K562 (cell line): ENCODE data around the gene GPR107. TPM values are rescaled to one million over a fixed set of nuclear protein-coding genes. Genes with fewer than 3 reads are reported as not detected.

Experiments
- ADNP ChIP-seq: fragments of 200-800 bp; sonication (Bioruptor generic); IDR thresholded peaks from 2 replicates; pipeline ENCODE4 v1.6.1; 2016; ENCODE audit warnings: missing genetic modification characterization, missing compliant biosample characterization
- FOXK1 ChIP-seq: sonication (generic); formaldehyde crosslinking; IDR thresholded peaks from 2 replicates; pipeline ENCODE4 v1.8.0; 2022; ENCODE audit warnings: missing genetic modification reagents, mild to moderate bottlenecking, borderline replicate concordance
- FUS ChIP-seq: fragments of 200-400 bp; formaldehyde crosslinking; optimal IDR thresholded peaks from 2 replicates; pipeline ENCODE3; 2017; ENCODE audit warnings: low read depth, low read length
- KDM4B ChIP-seq, 2 experiments: fragments of 450-650 bp in 1 of 2; sonication (generic) in 1 of 2; IDR thresholded peaks; 2 replicates each; pipeline ENCODE4 v1.6.1; 2016 to 2017; ENCODE audit warnings: borderline replicate concordance in 2 of 2, antibody characterized with exemption in 1 of 2, low read depth in 1 of 2, mild to moderate bottlenecking in 1 of 2
- KHSRP ChIP-seq: fragments of 450-650 bp; IDR thresholded peaks from 2 replicates; pipeline ENCODE4 v1.6.1; 2017
- NCOR1 ChIP-seq: fragments of 450-650 bp; IDR thresholded peaks from 2 replicates; pipeline ENCODE4 v1.6.1; 2016; ENCODE audit warnings: mild to moderate bottlenecking, moderate library complexity
- NR3C1 ChIP-seq: sonication (generic); formaldehyde crosslinking; IDR thresholded peaks from 2 replicates; pipeline ENCODE4 v1.8.1; 2022; ENCODE audit warnings: missing genetic modification reagents
- PTRF ChIP-seq: fragments of 450-650 bp; IDR thresholded peaks from 2 replicates; pipeline ENCODE4 v1.6.1; 2016; ENCODE audit warnings: mild to moderate bottlenecking, missing genetic modification characterization, missing compliant biosample characterization
- ZNF140 ChIP-seq: fragments of 250-450 bp; sonication (Bioruptor Pico); IDR thresholded peaks from 2 replicates; pipeline ENCODE4 v1.8.0; 2021; ENCODE audit warnings: moderate library complexity, mild to moderate bottlenecking, inconsistent platforms
- ZNF174 ChIP-seq: fragments of 250-450 bp; sonication (Bioruptor Pico); IDR thresholded peaks from 2 replicates; pipeline ENCODE4 v1.4.0; 2020; ENCODE audit warnings: mild to moderate bottlenecking
- ZNF830 ChIP-seq: fragments of 250-450 bp; sonication (Bioruptor Pico); IDR thresholded peaks from 2 replicates; pipeline ENCODE4 v1.5.0; 2021; ENCODE audit warnings: mild to moderate bottlenecking
- polyA plus RNA-seq, 8 experiments: library from polyadenylated mRNA; depleted of rRNA in 4 of 8; stranded (reverse) in 5 of 8; unstranded in 3 of 8; fragments of >200 nt; fragmentation: Nextera tagmentation in 2 of 8; fragmentation: Illumina TruSeq in 1 of 8; extraction: Ambion mirVana in 2 of 8; extraction: Trizol in 1 of 8; gene quantifications; 2 replicates each; pipeline versions ENCODE4 v1.2.1 to v1.2.3, GENCODE V29; 2011 to 2014; ENCODE audit warnings: inconsistent platforms in 1 of 8, missing spikeins in 1 of 8
- total RNA-seq, 7 experiments: library from RNA; depleted of rRNA in 6 of 7; stranded (reverse); fragments of >200 nt in 6 of 7; fragmentation: Illumina TruSeq in 2 of 7; extraction: Trizol in 2 of 7; gene quantifications; 2 replicates each; pipeline versions ENCODE4 v1.2.1 to v1.2.3, GENCODE V29; 2011 to 2021; ENCODE audit warnings: low replicate concordance in 1 of 7
- TF ChIP-seq, protein P1 (sequence below): fragments of 450-650 bp; IDR thresholded peaks from 2 replicates; pipeline ENCODE4 v1.6.1; 2018; ENCODE audit not compliant: partially characterized antibody
- TF ChIP-seq, protein P2 (sequence below): fragments of 450-650 bp; formaldehyde crosslinking; IDR thresholded peaks from 2 replicates; pipeline ENCODE4 v1.4.0; 2020; ENCODE audit warnings: mild to moderate bottlenecking
- TF ChIP-seq, protein P3 (sequence below): fragments of 250-450 bp; sonication (Bioruptor Pico); IDR thresholded peaks from 2 replicates; pipeline ENCODE4 v1.4.0; 2020; ENCODE audit warnings: borderline replicate concordance
- TF ChIP-seq, protein P4 (sequence below): fragments of 250-450 bp; sonication (Bioruptor Pico); IDR thresholded peaks from 2 replicates; pipeline ENCODE4 v1.5.0; 2020; ENCODE audit warnings: mild to moderate bottlenecking
- TF ChIP-seq, protein P5 (sequence below): IDR thresholded peaks from 2 replicates; pipeline ENCODE4 v1.6.1; 2011; ENCODE audit not compliant: insufficient read length; ENCODE audit errors: extremely low read depth
- TF ChIP-seq, protein P6 (sequence below): IDR thresholded peaks from 3 replicates; pipeline ENCODE4 v1.6.1; 2011; ENCODE audit warnings: borderline replicate concordance, mild to moderate bottlenecking; ENCODE audit not compliant: insufficient read length, insufficient read depth

Gene GPR107
- total and polyA plus RNA-seq, 9 of the 15 experiments (the other 6 are each of a cell fraction or from before 2014, with no cell fraction given), result 3.2 to 34.6 (median 14.4) TPM

DNA sequence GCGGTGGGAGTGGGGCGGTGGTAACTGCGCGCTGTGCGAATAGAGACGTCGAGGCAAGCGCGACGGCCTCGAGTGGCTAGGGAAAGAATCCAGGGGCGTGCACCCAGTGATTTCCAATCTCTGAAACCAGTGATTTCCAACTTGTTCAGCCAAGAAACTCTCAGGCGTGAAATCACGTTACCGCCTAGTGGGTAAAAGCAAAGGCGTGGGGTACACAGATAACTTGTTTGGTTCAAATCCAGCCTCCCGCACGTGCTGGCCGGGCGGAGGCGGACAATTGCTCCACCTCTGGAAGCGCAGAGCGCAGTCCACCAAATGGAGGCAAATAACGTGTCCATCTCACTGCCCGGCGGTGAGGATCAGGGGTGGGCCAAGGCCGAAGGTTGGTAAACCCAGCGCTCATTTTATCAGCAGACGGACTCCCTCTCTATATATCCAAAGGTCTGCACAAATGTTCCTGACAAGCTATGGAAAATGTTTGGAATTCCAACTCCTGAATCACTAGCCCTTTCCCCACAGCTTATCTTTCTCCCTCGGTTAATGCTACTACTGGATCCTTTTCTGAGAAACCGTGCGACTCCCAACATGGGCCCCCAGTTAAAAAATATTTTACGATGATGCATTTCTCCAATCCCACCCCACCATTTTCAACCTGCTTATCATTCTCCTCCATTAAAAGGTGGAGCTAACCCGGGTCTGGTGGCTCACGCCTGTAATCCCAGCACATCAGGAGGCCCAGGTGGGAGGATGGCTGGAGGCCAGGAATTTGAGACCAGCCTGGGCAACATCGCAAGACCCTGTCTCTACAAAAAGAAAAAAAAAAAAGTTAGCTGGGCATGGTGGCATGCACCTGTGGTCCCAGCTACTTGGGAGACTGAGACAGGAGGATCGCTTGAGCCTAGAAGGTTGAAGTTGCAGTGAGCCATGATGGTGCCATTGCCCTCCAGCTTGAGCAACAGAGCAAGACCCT lies 9.8 kb upstream of the GPR107 start (continued):
- TF ChIP-seq, protein P1, sequence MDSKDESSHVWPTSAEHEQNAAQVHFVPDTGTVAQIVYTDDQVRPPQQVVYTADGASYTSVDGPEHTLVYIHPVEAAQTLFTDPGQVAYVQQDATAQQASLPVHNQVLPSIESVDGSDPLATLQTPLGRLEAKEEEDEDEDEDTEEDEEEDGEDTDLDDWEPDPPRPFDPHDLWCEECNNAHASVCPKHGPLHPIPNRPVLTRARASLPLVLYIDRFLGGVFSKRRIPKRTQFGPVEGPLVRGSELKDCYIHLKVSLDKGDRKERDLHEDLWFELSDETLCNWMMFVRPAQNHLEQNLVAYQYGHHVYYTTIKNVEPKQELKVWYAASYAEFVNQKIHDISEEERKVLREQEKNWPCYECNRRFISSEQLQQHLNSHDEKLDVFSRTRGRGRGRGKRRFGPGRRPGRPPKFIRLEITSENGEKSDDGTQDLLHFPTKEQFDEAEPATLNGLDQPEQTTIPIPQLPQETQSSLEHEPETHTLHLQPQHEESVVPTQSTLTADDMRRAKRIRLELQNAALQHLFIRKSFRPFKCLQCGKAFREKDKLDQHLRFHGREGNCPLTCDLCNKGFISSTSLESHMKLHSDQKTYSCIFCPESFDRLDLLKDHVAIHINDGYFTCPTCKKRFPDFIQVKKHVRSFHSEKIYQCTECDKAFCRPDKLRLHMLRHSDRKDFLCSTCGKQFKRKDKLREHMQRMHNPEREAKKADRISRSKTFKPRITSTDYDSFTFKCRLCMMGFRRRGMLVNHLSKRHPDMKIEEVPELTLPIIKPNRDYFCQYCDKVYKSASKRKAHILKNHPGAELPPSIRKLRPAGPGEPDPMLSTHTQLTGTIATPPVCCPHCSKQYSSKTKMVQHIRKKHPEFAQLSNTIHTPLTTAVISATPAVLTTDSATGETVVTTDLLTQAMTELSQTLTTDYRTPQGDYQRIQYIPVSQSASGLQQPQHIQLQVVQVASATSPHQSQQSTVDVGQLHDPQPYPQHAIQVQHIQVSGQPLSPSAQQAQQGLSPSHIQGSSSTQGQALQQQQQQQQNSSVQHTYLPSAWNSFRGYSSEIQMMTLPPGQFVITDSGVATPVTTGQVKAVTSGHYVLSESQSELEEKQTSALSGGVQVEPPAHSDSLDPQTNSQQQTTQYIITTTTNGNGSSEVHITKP, result no peak
- no peak for TF ChIP-seq ZNF830 (CRISPR knock-in tag)
- TF ChIP-seq FOXK1 (CRISPR knock-in tag), result no peak
- TF ChIP-seq ADNP, result no peak
- no peak for TF ChIP-seq KDM4B (IDR thresholded peaks at IDR 0.05; ENCODE audit: borderline replicate concordance in 2 of 2, low read depth in 1 of 2)
- no peak for TF ChIP-seq ZNF174 (CRISPR knock-in tag)
- TF ChIP-seq, protein P2, sequence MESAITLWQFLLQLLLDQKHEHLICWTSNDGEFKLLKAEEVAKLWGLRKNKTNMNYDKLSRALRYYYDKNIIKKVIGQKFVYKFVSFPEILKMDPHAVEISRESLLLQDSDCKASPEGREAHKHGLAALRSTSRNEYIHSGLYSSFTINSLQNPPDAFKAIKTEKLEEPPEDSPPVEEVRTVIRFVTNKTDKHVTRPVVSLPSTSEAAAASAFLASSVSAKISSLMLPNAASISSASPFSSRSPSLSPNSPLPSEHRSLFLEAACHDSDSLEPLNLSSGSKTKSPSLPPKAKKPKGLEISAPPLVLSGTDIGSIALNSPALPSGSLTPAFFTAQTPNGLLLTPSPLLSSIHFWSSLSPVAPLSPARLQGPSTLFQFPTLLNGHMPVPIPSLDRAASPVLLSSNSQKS (CRISPR knock-in tag), result no peak
- no peak for TF ChIP-seq NR3C1 (CRISPR knock-in tag)
- TF ChIP-seq, protein P3, sequence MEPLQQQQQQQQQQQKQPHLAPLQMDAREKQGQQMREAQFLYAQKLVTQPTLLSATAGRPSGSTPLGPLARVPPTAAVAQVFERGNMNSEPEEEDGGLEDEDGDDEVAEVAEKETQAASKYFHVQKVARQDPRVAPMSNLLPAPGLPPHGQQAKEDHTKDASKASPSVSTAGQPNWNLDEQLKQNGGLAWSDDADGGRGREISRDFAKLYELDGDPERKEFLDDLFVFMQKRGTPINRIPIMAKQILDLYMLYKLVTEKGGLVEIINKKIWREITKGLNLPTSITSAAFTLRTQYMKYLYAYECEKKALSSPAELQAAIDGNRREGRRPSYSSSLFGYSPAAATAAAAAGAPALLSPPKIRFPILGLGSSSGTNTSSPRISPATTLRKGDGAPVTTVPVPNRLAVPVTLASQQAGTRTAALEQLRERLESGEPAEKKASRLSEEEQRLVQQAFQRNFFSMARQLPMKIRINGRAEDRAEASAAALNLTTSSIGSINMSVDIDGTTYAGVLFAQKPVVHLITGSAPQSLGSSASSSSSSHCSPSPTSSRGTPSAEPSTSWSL (CRISPR knock-in tag), result no peak
- TF ChIP-seq, protein P4, sequence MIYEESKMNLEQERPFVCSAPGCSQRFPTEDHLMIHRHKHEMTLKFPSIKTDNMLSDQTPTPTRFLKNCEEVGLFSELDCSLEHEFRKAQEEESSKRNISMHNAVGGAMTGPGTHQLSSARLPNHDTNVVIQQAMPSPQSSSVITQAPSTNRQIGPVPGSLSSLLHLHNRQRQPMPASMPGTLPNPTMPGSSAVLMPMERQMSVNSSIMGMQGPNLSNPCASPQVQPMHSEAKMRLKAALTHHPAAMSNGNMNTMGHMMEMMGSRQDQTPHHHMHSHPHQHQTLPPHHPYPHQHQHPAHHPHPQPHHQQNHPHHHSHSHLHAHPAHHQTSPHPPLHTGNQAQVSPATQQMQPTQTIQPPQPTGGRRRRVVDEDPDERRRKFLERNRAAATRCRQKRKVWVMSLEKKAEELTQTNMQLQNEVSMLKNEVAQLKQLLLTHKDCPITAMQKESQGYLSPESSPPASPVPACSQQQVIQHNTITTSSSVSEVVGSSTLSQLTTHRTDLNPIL (CRISPR knock-in tag), result no peak
- peak; percentile 18; the same call in 1 of the 2 replicates for TF ChIP-seq NCOR1
- TF ChIP-seq, protein P5, sequence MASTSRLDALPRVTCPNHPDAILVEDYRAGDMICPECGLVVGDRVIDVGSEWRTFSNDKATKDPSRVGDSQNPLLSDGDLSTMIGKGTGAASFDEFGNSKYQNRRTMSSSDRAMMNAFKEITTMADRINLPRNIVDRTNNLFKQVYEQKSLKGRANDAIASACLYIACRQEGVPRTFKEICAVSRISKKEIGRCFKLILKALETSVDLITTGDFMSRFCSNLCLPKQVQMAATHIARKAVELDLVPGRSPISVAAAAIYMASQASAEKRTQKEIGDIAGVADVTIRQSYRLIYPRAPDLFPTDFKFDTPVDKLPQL, result no peak
- TF ChIP-seq, protein P6, sequence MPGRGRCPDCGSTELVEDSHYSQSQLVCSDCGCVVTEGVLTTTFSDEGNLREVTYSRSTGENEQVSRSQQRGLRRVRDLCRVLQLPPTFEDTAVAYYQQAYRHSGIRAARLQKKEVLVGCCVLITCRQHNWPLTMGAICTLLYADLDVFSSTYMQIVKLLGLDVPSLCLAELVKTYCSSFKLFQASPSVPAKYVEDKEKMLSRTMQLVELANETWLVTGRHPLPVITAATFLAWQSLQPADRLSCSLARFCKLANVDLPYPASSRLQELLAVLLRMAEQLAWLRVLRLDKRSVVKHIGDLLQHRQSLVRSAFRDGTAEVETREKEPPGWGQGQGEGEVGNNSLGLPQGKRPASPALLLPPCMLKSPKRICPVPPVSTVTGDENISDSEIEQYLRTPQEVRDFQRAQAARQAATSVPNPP, result no peak
- TF ChIP-seq FUS, result no peak
- TF ChIP-seq ZNF140, result no peak
- TF ChIP-seq PTRF (tag), result no peak
- TF ChIP-seq KHSRP, result no peak
